HG02970 (cell line): ENCODE data around the gene MSANTD2.

Experiments
- ATAC-seq: cut with Tn5 transposase; IDR thresholded peaks from one replicate; pipeline ENCODE4 v1.9.1; 2021; ENCODE audit warnings: mild to moderate bottlenecking, moderate library complexity, moderate number of reproducible peaks; ENCODE audit not compliant: unreplicated experiment, low FRiP score

The MSANTD2 gene

GRCh38 chr11:124756033-124756752 lies 44.0 kb downstream of the MSANTD2 start:
- no peak for ATAC-seq

- no peak for ATAC-seq
Observed at GRCh38 chr11:124754710-124755109, 45.5 kb downstream of the MSANTD2 start.

- no peak for ATAC-seq
Observed at GRCh38 chr11:124754309-124754708, 45.9 kb downstream of the MSANTD2 start.

GRCh38 chr11:124753624-124754023 lies 46.6 kb downstream of the MSANTD2 start:
- ATAC-seq: no peak

GRCh38 chr11:124753205-124753604 lies 47.0 kb downstream of the MSANTD2 start:
- ATAC-seq: no peak

- no peak for ATAC-seq
Observed at GRCh38 chr11:124752471-124753102, 47.6 kb downstream of the MSANTD2 start.

- no peak for ATAC-seq
Observed at GRCh38 chr11:124751741-124752470, 48.3 kb downstream of the MSANTD2 start, which contains the start of gene VSIG2. Gene VSIG2 (minus strand): TSS chr11:124752255. CDS start chr11:124752137, 118 bp downstream.

GRCh38 chr11:124751391-124751740 lies 48.8 kb downstream of the MSANTD2 start:
- no peak for ATAC-seq

- no peak for ATAC-seq
Observed at GRCh38 chr11:124749912-124750311, 50.3 kb downstream of the MSANTD2 start.

- ATAC-seq: no peak
Observed at GRCh38 chr11:124748481-124749343, 51.5 kb downstream of the MSANTD2 start.

- no peak for ATAC-seq
Observed at GRCh38 chr11:124748100-124748418, 52.1 kb downstream of the MSANTD2 start.

GRCh38 chr11:124747406-124748099 lies 52.7 kb downstream of the MSANTD2 start:
- no peak for ATAC-seq

GRCh38 chr11:124746621-124747243 lies 53.5 kb downstream of the MSANTD2 start:
- ATAC-seq: peak; percentile 88

GRCh38 chr11:124745835-124746620 lies 54.2 kb downstream of the MSANTD2 start:
- no peak for ATAC-seq

GRCh38 chr11:124745270-124745834 lies 54.9 kb downstream of the MSANTD2 start:
- no peak for ATAC-seq

GRCh38 chr11:124743050-124743449 lies 57.2 kb downstream of the MSANTD2 start:
- no peak for ATAC-seq

- no peak for ATAC-seq
Observed at GRCh38 chr11:124742555-124742954, 57.7 kb downstream of the MSANTD2 start.

GRCh38 chr11:124740277-124740882 lies 59.8 kb downstream of the MSANTD2 start:
- peak; percentile 28 for ATAC-seq
